IPS-20b (cell line): ENCODE data around the gene RALGPS1.

ENCODE experiments used
- H3K27ac ChIP-seq: one replicate; pipeline ENCODE4 v1.5.1; 2013; ENCODE audit warnings: low read length
- H3K27me3 ChIP-seq: 2 replicates; pipeline ENCODE4 v1.6.1; 2013; ENCODE audit warnings: mild to moderate bottlenecking, low read length, inconsistent platforms; ENCODE audit not compliant: insufficient read depth
- H3K36me3 ChIP-seq: 2 replicates; pipeline ENCODE4 v1.6.1; 2013; ENCODE audit warnings: low read depth, mild to moderate bottlenecking, inconsistent platforms, low read length, moderate library complexity; ENCODE audit not compliant: insufficient read depth
- H3K4me1 ChIP-seq: 2 replicates; pipeline ENCODE4 v1.6.1; 2013; ENCODE audit warnings: mild to moderate bottlenecking, control low read depth, inconsistent platforms, low read length, moderate library complexity; ENCODE audit not compliant: insufficient read depth
- H3K4me3 ChIP-seq: 2 replicates; pipeline ENCODE4 v1.5.1; 2013; ENCODE audit warnings: mild to moderate bottlenecking, low read length, inconsistent platforms
- H3K9ac ChIP-seq: 2 replicates; pipeline ENCODE4 v1.6.1; 2013; ENCODE audit warnings: low read depth, mild to moderate bottlenecking, inconsistent platforms, low read length, moderate library complexity
- H3K9me3 ChIP-seq: 2 replicates; pipeline ENCODE4 v1.6.1; 2013; ENCODE audit warnings: mild to moderate bottlenecking, low read depth, low read length, inconsistent platforms; ENCODE audit not compliant: insufficient read depth

RALGPS1 gene

DNA sequence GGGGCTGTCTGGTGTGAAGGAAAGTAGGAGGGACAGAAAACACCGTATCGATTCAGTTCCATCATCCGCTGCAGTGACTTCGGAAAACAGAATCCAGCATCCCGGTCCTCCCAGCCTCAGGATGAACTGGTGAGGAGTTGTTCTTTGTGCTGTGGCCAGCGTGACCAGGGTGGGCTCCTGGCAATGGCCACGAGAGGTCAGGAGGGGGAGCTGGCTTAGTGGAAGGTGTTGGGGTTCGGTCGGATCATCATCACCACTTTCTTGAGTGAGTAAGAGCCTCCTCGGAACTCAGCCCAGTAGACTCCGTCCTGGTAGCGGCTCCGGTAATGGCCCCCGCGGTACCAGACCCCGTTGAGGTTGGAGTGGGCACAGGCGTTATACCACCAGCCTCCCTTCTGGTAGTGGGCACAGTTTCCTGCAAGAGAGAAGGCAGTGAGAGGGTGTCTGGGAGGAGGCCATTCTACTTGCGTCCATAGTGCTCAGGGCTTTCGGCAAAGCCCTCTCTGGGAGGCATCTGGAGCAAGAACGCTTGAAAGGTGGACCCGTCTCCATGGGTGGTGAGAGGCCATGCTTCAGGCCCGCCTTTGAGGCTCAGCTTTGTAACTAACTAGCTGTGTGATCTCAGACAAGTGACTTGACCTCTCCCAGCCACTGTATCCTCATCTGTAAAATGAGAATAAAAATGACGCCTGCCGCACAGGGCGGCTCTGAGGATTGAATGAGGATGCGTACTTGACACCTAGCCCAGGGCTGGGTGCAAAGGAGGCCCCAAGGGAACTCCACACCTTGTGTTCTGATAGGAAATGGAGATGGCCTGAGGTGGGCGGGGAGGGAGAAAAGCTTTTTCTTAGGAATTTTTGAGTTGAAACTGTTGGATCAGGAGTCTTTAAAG is 174.4 kb downstream of the RALGPS1 start:
- no peak overlapping the region for H3K27ac ChIP-seq
- no peak overlapping the region for H3K9ac ChIP-seq
- no peaks in the 10 kb centered on the region for H3K27me3 ChIP-seq
- H3K4me3 ChIP-seq = no peak overlapping the region
- H3K36me3 ChIP-seq = no peaks in the 10 kb centered on the region
- H3K9me3 ChIP-seq = no peaks in the 10 kb centered on the region
- H3K4me1 ChIP-seq = no peaks in the 10 kb centered on the region

DNA sequence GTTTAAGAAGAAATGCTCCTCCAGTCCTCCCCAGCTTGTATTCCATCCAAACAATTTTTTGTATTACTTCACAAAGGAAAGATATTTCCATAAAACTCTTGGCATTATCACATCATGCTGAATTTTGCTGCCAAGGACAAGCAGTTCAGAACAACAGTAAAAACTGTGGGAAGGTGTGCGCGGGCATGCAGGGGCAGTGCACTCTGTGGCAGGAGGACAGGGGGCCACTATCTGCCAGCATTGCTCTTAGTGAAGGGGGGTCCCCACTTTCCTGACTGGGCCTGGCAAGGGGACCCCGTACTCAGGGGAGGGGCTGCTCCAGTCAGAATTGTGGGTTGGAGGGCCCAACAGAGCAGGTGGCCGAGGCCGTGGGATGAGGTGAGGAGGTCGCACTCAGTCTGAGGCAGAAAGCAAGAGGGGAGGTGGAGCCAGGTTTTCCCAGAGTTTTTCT is 175.1 kb downstream of the RALGPS1 start:
- Histone ChIP-seq H3K4me1 (no peaks in the 10 kb centered on the region), H3K9ac (no peak overlapping the region), H3K27ac (no peak overlapping the region), H3K9me3 (no peaks in the 10 kb centered on the region), H3K27me3 (no peaks in the 10 kb centered on the region), H3K36me3 (no peaks in the 10 kb centered on the region), H3K4me3 (no peak overlapping the region)

DNA sequence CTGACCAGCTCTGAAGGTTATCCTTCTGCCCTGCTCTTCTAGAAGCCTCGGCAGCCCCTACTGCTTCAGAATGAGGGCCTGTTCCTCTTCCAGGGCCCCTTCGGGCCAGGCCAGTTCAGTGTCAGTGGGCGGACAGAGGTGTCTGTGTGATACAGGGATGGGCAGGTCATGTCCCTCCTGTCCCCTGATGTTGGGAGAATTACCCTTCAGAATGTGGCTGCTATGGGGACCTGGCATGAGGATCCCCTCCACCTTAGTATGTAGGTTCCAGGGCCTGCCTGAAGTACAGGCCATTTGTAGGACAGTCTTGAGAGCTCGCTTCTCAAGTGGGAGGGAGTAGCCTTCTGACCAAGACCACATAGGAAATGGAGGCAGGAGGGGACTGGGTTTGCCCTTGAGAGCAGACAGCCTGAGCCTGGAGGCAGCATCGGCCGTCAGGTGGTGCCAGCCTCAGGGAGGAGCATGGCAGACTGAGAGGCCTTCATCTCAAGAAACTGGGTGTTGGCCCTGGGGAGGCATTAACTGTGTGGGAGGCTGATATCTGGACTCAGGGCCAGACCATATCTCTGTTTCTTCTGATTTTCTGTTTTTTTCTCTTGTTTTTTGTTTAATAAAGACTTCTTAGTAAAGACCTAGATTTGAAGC is 175.9 kb downstream of the RALGPS1 start:
- Histone ChIP-seq H3K4me3 (no peak overlapping the region), H3K36me3 (no peaks in the 10 kb centered on the region), H3K9me3 (no peaks in the 10 kb centered on the region), H3K27ac (no peak overlapping the region), H3K4me1 (no peaks in the 10 kb centered on the region), H3K27me3 (no peaks in the 10 kb centered on the region), H3K9ac (no peak overlapping the region)

DNA sequence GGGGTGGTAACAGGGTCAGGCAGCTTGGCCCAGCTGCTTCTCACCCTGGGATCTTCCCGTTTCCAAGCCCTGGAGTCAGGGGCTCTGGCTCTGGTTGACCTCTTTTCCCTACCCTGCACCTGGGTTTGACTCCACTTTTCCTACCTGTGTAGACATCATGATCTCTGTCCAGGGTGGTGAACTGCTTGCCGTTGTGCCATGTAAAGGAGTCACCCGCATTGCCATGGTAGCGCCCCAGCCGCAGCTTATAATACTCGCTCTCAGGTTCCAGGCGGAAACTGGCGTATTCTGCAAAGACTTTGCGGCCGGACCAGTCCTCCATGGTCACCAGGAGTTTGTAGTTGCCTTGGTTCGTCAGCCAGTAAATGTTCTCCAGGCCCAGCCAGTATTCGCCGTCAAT is 176.9 kb downstream of the RALGPS1 start:
- no peaks in the 10 kb centered on the region for H3K9me3 ChIP-seq
- no peaks in the 10 kb centered on the region for H3K36me3 ChIP-seq
- H3K27me3 ChIP-seq = no peaks in the 10 kb centered on the region
- H3K27ac ChIP-seq = no peak overlapping the region
- no peak overlapping the region for H3K9ac ChIP-seq
- H3K4me3 ChIP-seq = no peak overlapping the region
- H3K4me1 ChIP-seq = no peaks in the 10 kb centered on the region

DNA sequence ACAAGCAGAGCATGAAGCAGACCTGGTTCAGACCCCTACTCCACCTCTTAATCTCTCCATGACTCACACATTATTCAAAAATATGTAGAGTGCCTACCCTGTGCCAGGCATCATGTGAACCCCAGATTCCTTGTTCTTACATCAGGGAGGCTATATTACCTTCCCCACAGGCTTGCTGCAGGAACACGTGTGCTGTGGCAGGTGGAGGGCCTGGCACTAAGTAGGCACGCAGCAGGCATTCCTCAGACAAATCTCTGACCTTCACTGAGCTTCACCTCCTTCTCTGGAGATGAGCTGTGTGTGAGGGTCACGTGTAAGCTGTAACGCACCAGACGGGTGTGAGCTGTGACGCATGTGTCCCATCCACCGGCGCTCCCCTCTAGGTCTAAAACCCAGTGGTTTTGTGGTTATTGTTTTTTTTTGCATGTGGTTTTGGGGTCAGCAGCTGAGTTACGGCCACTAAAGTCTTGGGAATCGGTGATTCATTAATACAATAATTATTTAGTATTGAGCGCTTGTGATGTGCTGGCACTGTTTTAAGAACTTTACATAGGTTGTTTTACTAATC is 177.5 kb downstream of the RALGPS1 start:
- no peaks in the 10 kb centered on the region for H3K4me1 ChIP-seq
- H3K36me3 ChIP-seq = no peaks in the 10 kb centered on the region
- H3K27me3 ChIP-seq = no peaks in the 10 kb centered on the region
- no peaks in the 10 kb centered on the region for H3K9me3 ChIP-seq
- H3K27ac ChIP-seq = no peak overlapping the region
- H3K4me3 ChIP-seq = no peak overlapping the region
- no peak overlapping the region for H3K9ac ChIP-seq

DNA sequence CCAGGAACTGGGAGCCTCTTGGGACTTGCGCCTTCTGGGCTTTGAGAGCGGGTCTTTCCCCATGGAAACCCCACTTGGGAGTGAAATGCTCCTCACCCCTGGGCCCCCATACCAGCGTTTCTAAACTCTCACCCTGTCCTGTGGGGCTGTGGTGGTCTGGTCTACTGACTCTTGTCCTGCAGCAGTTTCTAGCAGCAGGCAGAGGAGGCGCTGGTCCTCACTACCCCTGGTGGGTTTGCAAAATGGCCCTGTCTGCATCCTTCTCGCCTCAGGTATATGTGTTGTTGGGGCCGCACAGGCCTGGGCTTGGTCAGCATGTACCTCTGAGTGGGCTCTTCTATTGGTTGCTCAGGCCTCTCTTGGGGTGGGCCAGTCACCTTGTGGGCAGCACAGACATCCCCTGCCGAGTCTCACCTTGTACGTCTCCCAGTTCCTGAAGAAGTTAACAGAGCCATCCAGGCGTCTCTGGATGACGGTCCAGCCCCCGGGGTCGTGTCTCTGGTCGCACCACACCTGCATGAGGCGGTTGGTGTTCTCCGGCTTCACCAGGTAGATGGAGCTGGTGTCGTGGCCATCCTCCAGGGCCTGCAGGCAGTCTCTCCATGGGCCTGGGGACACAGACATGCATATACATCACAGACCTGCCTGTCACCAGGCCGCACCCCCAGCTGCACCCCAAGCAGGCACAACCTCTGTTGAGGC is 178.9 kb downstream of the RALGPS1 start:
- H3K36me3 ChIP-seq = no peaks in the 10 kb centered on the region
- H3K9ac ChIP-seq = no peak overlapping the region
- no peak overlapping the region for H3K27ac ChIP-seq
- no peaks in the 10 kb centered on the region for H3K9me3 ChIP-seq
- no peaks in the 10 kb centered on the region for H3K27me3 ChIP-seq
- H3K4me1 ChIP-seq = no peaks in the 10 kb centered on the region
- H3K4me3 ChIP-seq = no peak overlapping the region

DNA sequence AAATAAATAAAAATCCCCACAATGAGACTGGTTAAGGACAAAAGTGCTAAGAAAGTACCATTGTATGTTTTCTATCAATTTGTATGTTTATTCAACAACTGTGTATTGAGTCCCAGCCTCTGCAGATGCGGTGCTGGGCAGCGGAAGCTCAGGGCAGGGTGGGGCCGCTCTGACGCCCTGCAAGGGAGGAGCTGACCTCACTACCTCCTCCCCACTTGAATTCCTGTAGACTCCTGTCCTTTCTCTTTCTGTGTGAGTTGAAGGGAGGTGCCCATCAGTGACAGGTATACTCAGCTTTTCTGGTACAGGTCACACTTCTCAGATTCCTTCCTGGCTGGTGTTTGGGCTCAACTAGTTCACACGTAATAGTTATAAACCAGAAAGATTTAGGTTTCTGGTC is 180.8 kb downstream of the RALGPS1 start:
- Histone ChIP-seq H3K9me3 (no peaks in the 10 kb centered on the region), H3K9ac (no peak overlapping the region), H3K36me3 (no peaks in the 10 kb centered on the region), H3K27ac (no peak overlapping the region), H3K4me1 (no peaks in the 10 kb centered on the region), H3K4me3 (no peak overlapping the region), H3K27me3 (no peaks in the 10 kb centered on the region)

DNA sequence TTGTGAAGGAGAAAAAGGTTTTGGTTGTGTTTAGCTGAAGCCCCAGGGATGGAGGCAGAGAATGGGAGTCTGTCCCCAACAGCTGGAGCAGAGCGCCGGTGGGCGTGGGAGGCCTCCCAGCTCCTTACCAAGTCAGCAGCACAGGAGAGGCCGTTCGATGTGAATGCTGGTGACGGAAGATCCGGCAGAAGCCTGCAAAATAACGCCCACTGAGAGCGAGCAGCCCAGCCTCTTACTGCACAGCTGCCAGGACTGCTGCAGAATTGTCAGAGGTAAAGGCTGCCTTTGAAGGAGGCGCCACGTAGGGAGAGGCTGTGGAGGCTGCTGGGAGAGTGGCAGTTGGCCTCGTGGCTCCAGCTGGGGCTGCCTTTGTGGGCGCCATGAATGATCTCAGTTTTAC is 181.6 kb downstream of the RALGPS1 start:
- Histone ChIP-seq H3K4me3 (no peak overlapping the region), H3K4me1 (no peaks in the 10 kb centered on the region), H3K9me3 (no peaks in the 10 kb centered on the region), H3K36me3 (no peaks in the 10 kb centered on the region), H3K27me3 (no peaks in the 10 kb centered on the region), H3K27ac (no peak overlapping the region), H3K9ac (no peak overlapping the region)

DNA sequence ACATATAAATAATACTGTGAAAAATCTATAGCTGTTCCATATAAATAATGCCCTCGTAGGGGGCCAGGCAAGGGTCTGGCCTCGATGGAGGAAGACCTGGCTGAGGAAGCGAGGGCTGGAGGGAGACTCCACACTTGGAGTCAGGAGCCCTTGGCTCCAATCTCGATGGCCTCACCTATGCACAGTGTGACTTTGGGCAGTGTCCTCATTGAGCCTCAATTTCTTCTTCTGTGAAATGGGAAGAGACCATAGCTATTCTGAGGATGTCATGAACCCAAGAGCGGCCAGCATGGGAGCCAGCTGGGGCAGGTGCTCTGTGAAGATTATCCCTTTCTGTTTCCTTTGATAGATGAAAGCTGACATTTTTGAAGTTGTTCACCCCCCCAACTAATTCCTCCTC is 183.1 kb downstream of the RALGPS1 start:
- Histone ChIP-seq H3K4me3 (no peak overlapping the region), H3K4me1 (no peaks in the 10 kb centered on the region), H3K9me3 (no peaks in the 10 kb centered on the region), H3K9ac (no peak overlapping the region), H3K36me3 (no peaks in the 10 kb centered on the region), H3K27ac (no peak overlapping the region), H3K27me3 (no peaks in the 10 kb centered on the region)

DNA sequence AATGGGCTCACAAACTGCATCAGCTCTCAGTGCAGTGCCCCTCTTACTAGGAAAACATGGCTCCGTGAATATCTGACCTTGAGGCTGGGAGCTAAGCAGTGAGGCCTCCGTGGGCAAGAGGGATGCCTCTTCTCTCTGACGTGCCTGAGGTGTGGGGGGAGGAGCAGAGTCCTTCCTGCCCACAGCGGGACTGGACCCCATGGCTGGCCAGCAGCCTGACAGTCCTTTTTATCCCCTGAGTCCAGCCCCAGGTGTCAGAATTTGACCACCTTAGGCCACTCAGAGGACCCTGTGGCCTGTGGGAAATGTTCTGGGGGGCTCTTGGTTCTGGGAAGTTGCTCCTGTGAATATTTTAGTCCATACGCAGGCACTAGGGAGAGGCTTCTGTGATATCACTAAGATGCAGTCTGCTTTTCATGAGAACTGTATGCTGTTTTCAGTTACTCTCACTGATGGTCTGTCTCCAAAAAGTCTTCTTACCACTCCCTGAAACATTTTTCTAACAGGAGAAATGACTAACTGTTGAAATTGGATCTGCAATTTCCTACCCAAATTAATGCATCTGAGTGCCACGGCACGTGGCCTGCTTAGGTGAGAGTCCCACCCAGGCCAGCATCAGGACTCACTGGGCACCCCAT is 184.5 kb downstream of the RALGPS1 start:
- Histone ChIP-seq H3K9me3 (no peaks in the 10 kb centered on the region), H3K9ac (no peak overlapping the region), H3K4me1 (no peaks in the 10 kb centered on the region), H3K27ac (no peak overlapping the region), H3K27me3 (no peaks in the 10 kb centered on the region), H3K36me3 (no peaks in the 10 kb centered on the region), H3K4me3 (no peak overlapping the region)

DNA sequence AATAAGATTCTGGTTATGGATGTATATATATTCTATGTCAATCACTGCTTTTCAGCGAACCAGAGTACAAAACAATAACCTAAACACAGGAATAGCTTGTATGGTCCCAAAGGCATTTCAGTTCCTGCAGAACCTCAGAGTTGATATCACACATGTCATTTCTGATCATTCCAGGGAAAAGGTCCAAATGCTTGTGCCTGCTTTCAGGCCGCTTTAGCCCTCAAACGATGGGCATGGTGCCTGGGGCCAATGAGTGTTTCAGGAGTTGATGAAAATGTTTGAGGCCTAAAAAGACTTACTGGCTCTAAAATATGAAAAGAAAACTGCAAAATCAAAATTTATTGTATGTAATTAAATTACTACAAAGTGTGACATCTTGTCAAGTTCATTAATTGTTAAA is 185.1 kb downstream of the RALGPS1 start:
- H3K27me3 ChIP-seq = no peaks in the 10 kb centered on the region
- H3K4me1 ChIP-seq = no peaks in the 10 kb centered on the region
- H3K9me3 ChIP-seq = no peaks in the 10 kb centered on the region
- H3K4me3 ChIP-seq = no peak overlapping the region
- no peak overlapping the region for H3K27ac ChIP-seq
- H3K9ac ChIP-seq = no peak overlapping the region
- H3K36me3 ChIP-seq = no peaks in the 10 kb centered on the region
